K562 (cell line): ENCODE results near the gene C22orf39. TPM values are rescaled to one million over a fixed set of nuclear protein-coding genes. Genes with fewer than 3 reads are reported as not detected.

Source experiments
- AFF1 ChIP-seq, 2 experiments: fragments of 450-650 bp; IDR thresholded peaks; 2 replicates each; pipeline ENCODE4 v1.6.1; 2018; ENCODE audit warnings: mild to moderate bottlenecking in 2 of 2, low read depth in 1 of 2; ENCODE audit not compliant: partially characterized antibody in 2 of 2
- BMI1 ChIP-seq: fragments of 150-350 bp; IDR thresholded peaks from 2 replicates; pipeline ENCODE4 v1.6.1; 2014; ENCODE audit warnings: low read length
- CREBBP ChIP-seq: IDR thresholded peaks from one replicate; pipeline ENCODE4 v1.6.1; 2012; ENCODE audit warnings: low read depth, mild to moderate bottlenecking, control low read depth, inconsistent platforms, low read length
- E2F3 ChIP-seq: fragments of 250-450 bp; sonication (Bioruptor Pico); IDR thresholded peaks from 2 replicates; pipeline ENCODE4 v1.4.0; 2020; ENCODE audit warnings: mild to moderate bottlenecking
- HCFC1 ChIP-seq: IDR thresholded peaks from 2 replicates; pipeline ENCODE4 v1.6.1; 2012; ENCODE audit warnings: low read depth, low read length, improper control_type of control experiment
- IRF1 ChIP-seq: sonication (generic); formaldehyde crosslinking; IDR thresholded peaks from 2 replicates; pipeline ENCODE4 v1.8.0; 2022; ENCODE audit warnings: missing genetic modification reagents, mild to moderate bottlenecking, borderline replicate concordance
- MAFF ChIP-seq: IDR thresholded peaks from 2 replicates; pipeline ENCODE4 v1.6.1; 2012; ENCODE audit warnings: low read length, improper control_type of control experiment
- NR0B1 ChIP-seq: fragments of 450-650 bp; IDR thresholded peaks from one replicate; pipeline ENCODE4 v1.6.1; 2018; ENCODE audit warnings: mild to moderate bottlenecking, moderate library complexity; ENCODE audit not compliant: partially characterized antibody
- PHTF2 ChIP-seq: fragments of 250-450 bp; sonication (Bioruptor Pico); IDR thresholded peaks from 2 replicates; pipeline ENCODE4 v1.5.0; 2021; ENCODE audit warnings: mild to moderate bottlenecking
- RCOR1 ChIP-seq, 2 experiments: IDR thresholded peaks; 2 replicates each; pipeline ENCODE4 v1.6.1; 2012; ENCODE audit warnings: low read depth in 2 of 2, low read length in 2 of 2, borderline replicate concordance in 1 of 2, improper control_type of control experiment in 1 of 2
- RNF219 ChIP-seq: fragments of 250-450 bp; sonication (Bioruptor Pico); IDR thresholded peaks from 2 replicates; pipeline ENCODE4 v1.5.0; 2022; ENCODE audit warnings: mild to moderate bottlenecking
- SETDB1 ChIP-seq: IDR thresholded peaks from one replicate; pipeline ENCODE4 v1.6.1; 2012; ENCODE audit warnings: low read length, control low read depth, inconsistent platforms
- SMAD4 ChIP-seq: fragments of 250-450 bp; sonication (Bioruptor Pico); conservative IDR thresholded peaks from 2 replicates; pipeline ENCODE4 v1.8.0; 2021; ENCODE audit warnings: inconsistent platforms, mild to moderate bottlenecking, moderate library complexity
- THRB ChIP-seq: fragments of 450-650 bp; formaldehyde crosslinking; conservative IDR thresholded peaks from 2 replicates; pipeline ENCODE4 v1.4.0; 2022; ENCODE audit warnings: mild to moderate bottlenecking, missing genetic modification characterization
- ZNF134 ChIP-seq: fragments of 250-450 bp; sonication (Bioruptor Pico); conservative IDR thresholded peaks from 2 replicates; pipeline ENCODE4 v1.4.0; 2020
- ZNF165 ChIP-seq: fragments of 250-450 bp; sonication (Bioruptor Pico); IDR thresholded peaks from 2 replicates; pipeline ENCODE4 v1.4.0; 2020; ENCODE audit warnings: borderline replicate concordance
- ZNF354B ChIP-seq: fragments of 250-450 bp; sonication (Bioruptor Pico); IDR thresholded peaks from 2 replicates; pipeline ENCODE4 v1.4.0; 2020
- ZNF699 ChIP-seq: fragments of 250-450 bp; sonication (Bioruptor Pico); IDR thresholded peaks from 2 replicates; pipeline ENCODE4 v1.8.0; 2021; ENCODE audit warnings: mild to moderate bottlenecking, moderate library complexity; ENCODE audit not compliant: insufficient replicate concordance
- polyA plus RNA-seq, 8 experiments: library from polyadenylated mRNA; depleted of rRNA in 4 of 8; stranded (reverse) in 5 of 8; unstranded in 3 of 8; fragments of >200 nt; fragmentation: Nextera tagmentation in 2 of 8; fragmentation: Illumina TruSeq in 1 of 8; extraction: Ambion mirVana in 2 of 8; extraction: Trizol in 1 of 8; gene quantifications; 2 replicates each; pipeline versions ENCODE4 v1.2.1 to v1.2.3, GENCODE V29; 2011 to 2014; ENCODE audit warnings: inconsistent platforms in 1 of 8, missing spikeins in 1 of 8
- total RNA-seq, 7 experiments: library from RNA; depleted of rRNA in 6 of 7; stranded (reverse); fragments of >200 nt in 6 of 7; fragmentation: Illumina TruSeq in 2 of 7; extraction: Trizol in 2 of 7; gene quantifications; 2 replicates each; pipeline versions ENCODE4 v1.2.1 to v1.2.3, GENCODE V29; 2011 to 2021; ENCODE audit warnings: low replicate concordance in 1 of 7

C22orf39 gene
- total and polyA plus RNA-seq, 9 of the 15 experiments (the other 6 are each of a cell fraction or from before 2014, with no cell fraction given), result 20.4 to 139 (median 66.8) TPM

- TF ChIP-seq IRF1 (no peak), SETDB1 (peak; percentile 100), E2F3 (CRISPR knock-in tag) (peak; percentile 95), MAFF (no peak; the same call in 1 of the 2 replicates), ZNF699 (CRISPR knock-in tag) (no peak), AFF1 (IDR thresholded peaks at IDR 0.05; ENCODE audit: low read depth in 1 of 2, partially characterized antibody in 2 of 2) (no peak), CREBBP (peak; percentile 70), NR0B1 (no peak), HCFC1 (peak; percentile 98), THRB (CRISPR knock-in tag) (peak; percentile 91), PHTF2 (peak; percentile 92), ZNF165 (peak; percentile 97), ZNF134 (CRISPR knock-in tag) (peak; percentile 76), RNF219 (CRISPR knock-in tag) (peak; percentile 90), ZNF354B (CRISPR knock-in tag) (peak; percentile 81; the same call in 1 of the 2 replicates), SMAD4 (CRISPR knock-in tag) (peak; percentile 99), RCOR1 (IDR thresholded peaks at IDR 0.05; ENCODE audit: borderline replicate concordance in 1 of 2, low read depth in 2 of 2, low read length in 2 of 2) (peak; percentile 55 to 97), BMI1 (peak; percentile 66; the same call in 1 of the 2 replicates)
Measured at GRCh38 chr22:19432133-19432851, 15.2 kb downstream of the C22orf39 start, which contains the start of gene MRPL40 (continued).
